HG02759 (cell line): ENCODE results near the gene SLC44A3.
"Not testable (repeated sequence)": the region's sequence is repeated elsewhere in the genome, so short reads cannot be mapped to it uniquely, and the experiment has no call there.

ENCODE experiments used
- ATAC-seq: cut with Tn5 transposase; IDR thresholded peaks from one replicate; pipeline ENCODE4 v1.9.1; 2021; ENCODE audit warnings: mild to moderate bottlenecking, moderate library complexity; ENCODE audit not compliant: unreplicated experiment

The SLC44A3 gene

GRCh38 chr1:94832931-94833585 is 12.9 kb downstream of the SLC44A3 start:
- no peak for ATAC-seq

GRCh38 chr1:94836891-94837290 is 16.7 kb downstream of the SLC44A3 start:
- ATAC-seq, result no peak

DNA sequence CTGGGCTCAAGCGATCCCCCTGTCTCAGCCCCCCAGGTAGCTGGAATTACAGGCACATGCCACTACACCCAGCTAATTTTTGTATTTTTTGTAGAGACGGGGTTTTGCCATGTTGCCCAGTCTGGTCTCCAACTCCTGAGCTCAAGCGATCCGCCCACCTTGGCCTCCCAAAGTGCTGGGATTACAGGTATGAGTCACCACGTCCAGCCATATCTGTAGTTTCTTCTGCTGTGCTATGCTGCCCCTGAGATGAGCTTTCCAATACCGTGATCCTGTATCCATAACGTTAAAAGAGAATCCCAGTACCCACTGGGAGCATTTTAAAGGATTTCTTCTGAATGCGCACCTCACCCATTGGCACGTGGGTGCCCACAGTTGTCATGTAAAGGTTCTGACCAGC is 20.2 kb downstream of the SLC44A3 start:
- not testable (repeated sequence) for ATAC-seq

DNA sequence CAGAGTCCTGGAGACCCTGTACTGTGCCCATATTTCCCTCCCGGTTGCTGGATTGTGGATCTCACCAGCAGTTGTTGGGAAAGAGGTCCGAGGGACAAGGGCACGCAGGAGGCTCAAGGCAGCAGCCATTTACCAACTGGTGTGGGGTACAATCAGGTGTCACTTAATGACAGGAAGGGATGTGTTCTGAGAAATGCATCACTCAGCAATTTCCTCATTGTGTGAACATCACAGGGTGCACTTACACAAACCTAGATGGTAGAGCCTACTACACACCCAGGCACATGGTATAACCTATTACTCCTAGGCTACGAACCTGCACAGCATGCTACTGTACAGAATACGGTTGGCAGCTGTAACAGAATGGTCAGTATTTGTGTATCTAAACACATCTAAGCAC is 20.7 kb downstream of the SLC44A3 start:
- ATAC-seq, result no peak

- ATAC-seq, result no peak
These were observed 23.3 kb downstream of the SLC44A3 start for GRCh38 chr1:94843430-94843829.

DNA sequence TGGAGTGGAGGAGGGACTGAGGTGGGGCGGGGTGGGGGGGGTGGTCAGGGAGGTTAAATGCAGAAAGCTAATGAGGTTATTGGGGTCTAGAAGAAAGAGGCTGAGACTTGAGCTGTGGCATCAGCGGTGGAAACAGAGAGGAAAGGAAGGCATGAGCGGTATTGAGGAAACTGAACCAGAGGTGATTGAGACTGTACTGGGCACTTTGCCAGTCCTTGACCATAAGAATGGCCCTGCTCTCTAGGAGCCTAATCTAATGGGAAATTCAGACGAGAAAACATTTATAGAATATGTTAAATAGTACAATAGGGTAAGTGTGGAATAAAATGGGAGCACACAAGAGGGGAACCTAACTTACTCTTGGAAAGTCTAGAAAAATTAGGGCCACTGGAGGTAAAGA is 23.7 kb downstream of the SLC44A3 start:
- no peak for ATAC-seq

DNA sequence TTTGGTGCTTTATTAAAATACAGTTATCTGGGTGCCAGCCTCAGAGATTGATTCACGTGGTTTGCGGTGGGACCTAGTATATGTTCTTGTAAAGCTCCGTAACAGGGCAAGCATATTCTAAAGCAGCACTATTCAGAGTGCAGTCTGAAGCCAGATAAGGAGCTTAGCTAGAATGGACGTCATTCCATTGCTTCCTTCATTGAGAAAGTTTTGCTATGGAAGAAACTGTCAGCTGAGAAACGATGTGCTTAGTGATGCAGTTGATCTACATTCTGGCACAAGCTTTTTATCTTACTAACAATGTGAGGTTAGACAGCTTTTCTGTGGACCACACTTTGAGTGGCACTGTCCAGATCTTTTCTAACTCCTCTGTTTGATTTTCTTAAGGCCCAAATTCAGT is 26.2 kb downstream of the SLC44A3 start:
- no peak for ATAC-seq

GRCh38 chr1:94851571-94851970 is 31.4 kb downstream of the SLC44A3 start:
- ATAC-seq, result no peak

DNA sequence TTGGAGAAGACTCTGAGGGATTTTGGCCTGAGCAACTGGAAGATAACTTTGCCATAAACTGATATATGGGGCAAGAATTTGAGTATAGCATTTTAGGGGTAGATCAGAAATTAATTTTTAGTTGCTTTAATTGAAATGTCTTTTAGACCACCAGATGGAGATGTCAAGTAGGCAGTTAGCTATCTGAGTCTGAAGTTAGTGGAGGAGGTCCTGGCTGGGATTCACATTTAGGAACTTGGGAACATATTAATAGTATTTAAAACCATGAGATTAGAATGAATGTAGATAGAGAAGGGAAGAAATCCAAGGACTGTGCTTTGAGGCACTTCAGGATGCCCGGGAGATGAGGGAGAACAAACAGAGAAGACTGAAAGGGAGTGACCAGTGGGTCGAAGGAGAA is 32.6 kb downstream of the SLC44A3 start:
- ATAC-seq, result no peak

DNA sequence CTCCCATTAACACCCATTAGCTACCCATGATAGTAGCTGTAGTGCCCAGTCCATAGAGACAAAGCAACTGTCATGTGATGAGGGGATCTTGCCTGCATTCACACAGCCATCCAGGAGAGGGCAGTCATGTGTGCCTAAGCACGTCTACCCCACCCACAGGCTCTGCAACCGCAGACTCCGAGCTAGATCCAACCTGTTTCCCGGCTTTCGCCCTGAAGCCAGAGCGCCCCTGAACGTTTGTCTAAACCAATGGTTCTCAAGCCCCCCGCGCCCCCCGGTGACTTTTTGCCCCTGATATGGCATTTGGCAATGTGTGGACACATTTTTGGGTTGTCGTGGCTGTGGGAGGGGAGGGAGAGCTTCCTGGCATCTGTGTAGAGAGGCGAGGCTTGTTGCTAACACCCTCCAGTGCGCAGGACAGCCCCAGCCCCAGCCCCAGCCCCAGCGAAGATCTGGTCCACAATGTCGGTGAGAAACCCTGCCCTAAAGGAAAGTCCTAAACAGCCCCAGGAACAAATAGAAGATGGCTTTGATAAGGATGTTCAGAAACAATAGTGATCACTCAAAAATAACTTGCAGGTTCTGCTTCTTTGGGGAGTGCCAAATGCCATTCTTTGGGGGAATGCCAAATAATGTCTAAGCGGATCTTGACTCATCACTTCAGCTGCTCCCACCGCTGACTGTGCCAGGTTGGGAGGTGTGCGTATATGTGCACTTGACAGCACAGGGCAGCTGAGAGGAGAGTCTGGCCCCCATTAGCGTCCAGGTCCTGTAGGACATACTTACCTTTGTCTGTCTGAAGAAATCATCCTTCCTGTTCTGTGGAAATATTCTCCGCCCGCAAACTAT is 34.5 kb downstream of the SLC44A3 start:
- ATAC-seq, result peak; percentile 99

DNA sequence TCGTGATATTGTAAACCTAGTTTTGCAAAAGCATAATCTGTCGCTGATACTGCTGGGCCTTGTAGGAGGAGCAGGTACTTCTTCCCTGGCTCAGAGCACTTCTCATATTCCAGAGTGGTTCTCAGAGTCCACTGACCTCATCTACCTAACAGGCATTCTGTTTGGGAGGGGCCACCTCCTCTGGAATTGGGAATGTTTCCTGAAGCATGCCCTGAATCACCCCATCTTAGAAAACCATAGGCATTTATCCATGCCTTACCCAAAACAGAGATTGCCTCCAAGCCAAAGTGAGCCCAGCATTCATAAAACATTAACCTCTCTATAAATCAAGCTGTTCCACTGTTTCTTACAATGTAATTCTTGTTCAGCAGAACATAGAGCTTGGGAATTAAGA is 35.1 kb downstream of the SLC44A3 start:
- no peak for ATAC-seq

- no peak for ATAC-seq
These were observed 35.8 kb downstream of the SLC44A3 start for GRCh38 chr1:94856004-94856403.

DNA sequence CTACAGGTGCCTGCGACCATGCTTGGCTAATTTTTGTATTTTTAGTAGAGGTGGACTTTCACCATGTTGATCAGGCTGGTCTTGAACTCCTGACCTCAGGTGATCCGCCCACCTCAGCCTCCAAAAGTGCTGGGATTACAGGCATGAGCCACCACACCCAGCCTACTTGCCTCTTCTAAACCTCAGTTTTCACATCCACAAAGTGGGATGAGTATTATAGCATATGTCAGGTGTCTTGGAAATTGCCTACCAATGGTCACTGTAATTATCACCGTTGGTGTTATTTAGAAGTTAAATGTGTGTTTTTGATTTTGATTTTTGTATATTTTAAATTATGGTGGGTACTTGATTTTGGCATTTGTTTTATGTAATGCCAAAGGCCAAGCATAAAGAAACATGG is 36.7 kb downstream of the SLC44A3 start:
- no peak for ATAC-seq

DNA sequence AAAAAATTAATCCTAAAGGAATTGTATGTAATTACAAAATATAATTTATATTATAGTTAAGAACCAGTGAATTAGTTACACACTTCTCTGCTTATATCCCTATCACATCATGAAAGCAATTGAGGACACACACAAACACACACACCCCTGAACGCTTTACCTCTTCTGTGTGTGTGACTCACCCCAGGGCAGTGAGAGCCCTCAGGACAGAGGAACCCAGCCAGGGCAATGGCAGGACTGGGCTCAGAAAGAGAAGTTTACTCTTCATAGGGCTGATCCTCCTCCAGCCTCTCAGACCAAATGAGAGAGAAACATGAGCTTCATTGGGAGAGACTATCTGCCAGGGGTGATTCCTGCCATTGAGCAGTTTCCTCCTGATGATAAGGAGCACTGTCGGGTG is 38.1 kb downstream of the SLC44A3 start:
- no peak for ATAC-seq

- ATAC-seq, result no peak
These were observed 39.0 kb downstream of the SLC44A3 start for GRCh38 chr1:94859174-94859573.

- ATAC-seq, result no peak
These were observed 42.6 kb downstream of the SLC44A3 start for GRCh38 chr1:94862718-94863117.

DNA sequence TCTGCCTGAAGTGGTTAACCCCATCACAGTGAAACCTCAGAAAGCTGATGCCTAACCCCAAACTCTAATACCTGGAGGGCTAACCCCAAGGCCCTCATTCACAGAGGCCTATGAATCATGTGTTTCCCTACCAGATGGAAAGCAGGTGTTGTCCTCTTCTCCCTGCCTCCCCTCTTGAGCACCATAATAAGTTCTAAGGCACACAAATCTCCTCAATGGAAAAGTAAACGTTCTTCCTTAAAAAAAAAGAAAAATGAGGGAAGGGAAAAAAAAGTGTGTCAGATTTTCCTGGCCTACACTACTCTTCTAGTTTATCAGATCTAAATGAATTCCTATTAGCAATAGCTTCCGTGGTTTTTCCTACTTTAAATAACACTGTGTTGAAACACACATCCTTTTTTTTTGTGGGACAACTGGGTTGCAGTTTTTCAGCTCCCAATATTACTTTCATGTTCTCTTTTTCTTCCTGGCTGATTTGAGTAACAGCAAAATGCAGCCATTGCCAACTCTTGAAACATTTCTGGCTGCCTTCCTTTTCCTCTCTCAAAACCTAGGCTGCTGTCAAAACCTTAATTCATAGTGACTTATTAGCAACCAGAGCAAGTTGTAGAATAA is 43.2 kb downstream of the SLC44A3 start:
- ATAC-seq, result no peak

GRCh38 chr1:94863919-94864318 is 43.8 kb downstream of the SLC44A3 start:
- no peak for ATAC-seq

DNA sequence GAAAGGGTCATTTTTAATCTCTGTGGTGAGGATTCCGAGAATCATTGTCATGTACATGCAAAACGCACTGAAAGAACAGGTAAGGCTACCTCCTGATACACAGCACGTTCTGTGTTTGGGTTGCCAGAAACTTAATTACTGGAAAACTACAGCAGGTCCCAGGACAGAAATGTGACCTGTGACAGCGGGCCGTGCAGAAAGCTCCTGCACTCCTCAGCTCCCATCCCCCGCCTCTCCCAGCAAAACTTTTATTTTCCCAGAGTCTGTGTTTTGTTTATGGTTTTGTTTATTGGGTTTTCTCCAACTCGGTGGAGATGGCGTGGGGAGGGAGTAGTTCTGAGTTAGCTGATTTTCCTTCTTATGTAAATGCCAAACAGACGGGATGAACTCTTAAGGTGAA is 44.7 kb downstream of the SLC44A3 start:
- no peak for ATAC-seq

DNA sequence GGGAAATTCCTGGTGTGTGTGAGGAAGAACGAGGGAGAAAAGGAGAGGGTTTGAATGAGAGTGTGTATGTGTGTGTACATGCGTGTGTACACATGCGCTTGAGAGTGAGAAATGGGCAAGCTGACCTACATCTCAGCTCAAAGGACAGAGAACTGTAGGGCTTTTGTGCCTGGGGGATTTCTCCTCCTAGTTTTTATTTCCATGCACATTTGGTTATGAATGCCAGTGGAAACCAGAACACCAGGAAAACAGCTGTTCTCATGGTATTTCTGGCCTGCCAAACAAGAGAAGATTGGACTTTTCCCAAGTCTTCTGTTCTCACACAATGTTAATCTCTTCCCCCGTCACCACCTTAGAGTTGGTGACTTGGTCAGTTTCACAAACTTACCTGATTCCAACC is 45.2 kb downstream of the SLC44A3 start:
- no peak for ATAC-seq

- ATAC-seq, result no peak
These were observed 46.1 kb downstream of the SLC44A3 start for GRCh38 chr1:94866164-94866807.

DNA sequence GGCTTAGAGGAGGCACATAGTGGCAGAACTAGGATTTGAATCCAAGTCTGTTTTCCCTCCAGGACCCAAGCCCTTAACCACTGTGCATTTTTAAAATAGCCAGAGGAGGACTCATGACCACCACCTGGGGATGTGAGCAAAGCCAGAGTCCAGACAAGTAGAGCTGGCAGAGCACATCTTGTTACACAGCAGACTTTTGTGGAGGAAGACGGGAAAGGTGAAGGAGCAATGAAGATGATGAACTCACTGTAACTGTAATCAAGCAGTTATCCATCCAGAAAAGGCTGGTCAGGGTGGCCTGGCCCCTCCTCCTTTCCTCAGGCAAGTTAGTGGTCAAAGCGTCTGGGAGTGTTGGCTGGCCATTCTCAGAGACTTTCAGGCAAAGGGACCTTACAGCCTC is 50.9 kb downstream of the SLC44A3 start:
- ATAC-seq, result no peak
